Activated T-helper 1 cell treated with anti-CD3 and anti-CD28 coated beads, Interleukin-2, amount 50 U/mL, for 16 hours (primary cell): ENCODE measurements around the gene BEST3.
"Not testable (repeated sequence)": the region's sequence is repeated elsewhere in the genome, so short reads cannot be mapped to it uniquely, and the experiment has no call there.

ENCODE experiments used
- DNase-seq, 2 donors: peaks; one replicate each; pipeline ENCODE4 v3.0.0-alpha.2; 2020; ENCODE audit warnings: low read depth in 1 of 2, low spot score in 1 of 2

The BEST3 gene

DNA sequence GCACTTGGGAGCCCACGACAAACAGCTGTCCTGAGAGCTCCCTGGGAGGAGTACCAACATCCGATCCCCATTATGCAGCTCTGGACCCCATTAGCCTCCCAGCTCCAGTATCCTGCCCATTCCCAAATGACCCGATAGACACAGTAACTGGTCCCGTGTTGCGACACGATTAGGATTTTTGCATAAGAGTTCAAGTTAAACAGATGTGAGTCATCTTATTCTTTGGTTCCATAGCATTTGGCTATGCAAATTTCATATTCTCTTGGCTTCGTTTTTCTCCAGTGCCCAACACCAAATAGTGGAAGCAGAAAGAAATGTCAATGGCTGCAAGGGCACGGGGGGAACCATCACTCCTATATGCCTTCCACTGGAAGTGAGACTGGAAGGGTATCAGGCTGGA lies 45.4 kb downstream of the BEST3 start:
- no peak for DNase-seq

DNA sequence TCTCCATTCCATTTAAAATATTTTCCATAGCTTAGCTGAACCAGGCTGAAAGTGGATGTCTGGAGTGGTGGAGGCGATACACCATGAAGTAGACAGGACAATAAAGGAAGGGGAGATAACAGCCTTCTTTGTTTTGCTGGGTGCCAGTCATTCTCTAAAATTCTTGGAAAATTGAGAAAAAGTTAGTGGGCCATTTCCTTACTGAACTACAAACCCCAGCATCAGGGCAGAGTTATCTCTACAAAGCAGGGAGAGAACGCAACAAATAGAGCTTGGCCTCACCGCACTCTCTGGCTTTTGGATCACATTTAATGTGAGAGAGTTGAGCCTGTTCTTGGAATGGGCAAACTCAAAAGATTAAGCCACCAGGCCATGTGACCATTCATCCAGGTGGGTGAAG lies 47.2 kb downstream of the BEST3 start:
- no peak for DNase-seq

DNA sequence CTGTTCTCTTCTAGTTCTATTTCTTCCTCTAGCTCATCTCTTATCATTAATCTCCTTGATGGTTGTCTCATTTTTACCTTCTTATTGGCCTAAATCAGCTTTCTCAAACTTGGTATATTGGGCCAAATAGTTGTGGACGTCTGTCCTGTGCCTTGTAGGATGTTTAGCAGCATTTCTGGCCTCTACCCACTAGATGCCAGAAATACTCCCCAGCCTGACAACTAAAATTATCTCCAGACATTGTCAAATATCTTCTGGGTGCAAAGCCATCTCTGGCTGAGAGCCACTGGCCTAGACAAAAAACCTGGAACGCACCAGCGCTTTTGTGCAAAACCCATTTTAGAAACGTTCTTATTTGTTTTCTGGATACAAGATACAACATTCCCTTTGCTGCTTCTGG lies 49.6 kb downstream of the BEST3 start:
- no peak for DNase-seq

DNA sequence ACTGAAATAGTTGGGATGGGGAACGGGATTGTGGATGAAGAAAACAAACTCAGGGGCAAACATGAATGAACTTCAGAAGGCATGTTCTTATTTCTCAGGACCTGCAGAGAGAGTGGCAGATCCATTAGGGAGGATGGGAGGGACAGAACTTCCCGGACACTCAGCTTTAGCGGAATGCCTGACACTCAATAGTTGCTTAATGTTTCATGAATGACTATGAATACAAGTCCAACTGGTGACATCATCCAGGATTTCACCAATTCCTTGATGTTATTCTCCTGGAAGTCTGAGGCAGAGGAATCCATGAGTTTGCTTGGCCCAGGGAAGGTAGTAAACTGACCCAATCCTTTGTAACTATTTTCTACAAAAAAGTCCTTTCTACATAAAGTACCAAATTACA lies 50.6 kb downstream of the BEST3 start:
- DNase-seq = no peak

DNA sequence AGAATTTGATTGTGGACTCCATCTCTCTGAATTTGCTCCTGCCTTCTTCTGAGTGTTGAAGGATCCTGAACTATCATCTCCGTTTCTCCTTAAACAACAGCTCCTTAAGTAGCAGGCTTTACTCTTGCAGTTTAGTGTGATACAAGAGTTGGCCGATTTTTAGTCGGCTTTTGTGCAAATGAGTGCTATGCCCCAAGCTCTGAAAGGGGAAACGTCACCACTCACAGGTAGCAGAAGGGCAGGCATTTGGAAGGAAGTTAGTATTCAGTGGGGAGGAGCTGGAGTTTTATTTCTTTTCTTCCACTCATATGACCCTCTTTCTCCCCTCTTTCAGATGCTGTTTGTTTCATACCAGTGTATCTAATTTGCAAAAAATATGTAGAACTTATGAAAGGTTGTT lies 51.9 kb downstream of the BEST3 start:
- no peak for DNase-seq

DNA sequence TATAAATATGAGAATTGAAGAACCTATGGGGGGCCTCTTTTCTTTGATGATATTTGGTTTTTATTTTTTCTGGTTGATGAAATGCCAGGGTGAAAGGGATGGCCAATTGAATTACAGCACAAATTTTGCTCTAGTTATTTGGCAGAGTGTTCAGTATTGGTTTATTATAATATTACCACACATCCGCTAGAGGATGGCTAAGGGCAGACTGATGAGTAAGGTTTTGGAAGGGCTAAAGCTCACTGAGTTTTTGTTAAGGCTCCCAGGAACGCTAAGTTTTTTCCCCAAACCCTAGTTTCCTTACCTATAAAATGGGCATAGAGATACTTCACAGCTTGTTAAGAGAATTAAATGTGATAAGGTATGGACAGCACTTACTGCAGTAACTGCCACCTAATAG lies 54.1 kb downstream of the BEST3 start:
- DNase-seq = no peak

DNA sequence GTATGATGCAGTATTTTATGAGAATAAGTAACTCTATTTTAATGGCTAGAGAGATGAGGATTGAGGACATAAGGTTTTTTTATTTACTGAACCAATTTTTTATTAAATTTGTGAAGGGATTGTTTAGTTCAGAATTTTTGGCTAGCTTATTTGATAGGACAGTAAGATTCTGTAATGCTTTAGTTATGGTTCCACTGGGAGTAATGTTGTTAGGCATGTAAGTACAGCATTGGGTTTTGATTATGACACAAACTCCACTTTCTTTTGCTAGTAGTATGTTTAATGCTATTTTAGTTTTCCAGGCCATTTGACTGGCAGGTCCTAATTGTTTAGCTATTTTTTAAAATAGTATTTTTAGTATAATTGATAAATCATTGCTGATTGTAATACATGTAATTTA lies 54.6 kb downstream of the BEST3 start:
- DNase-seq = no peak

DNA sequence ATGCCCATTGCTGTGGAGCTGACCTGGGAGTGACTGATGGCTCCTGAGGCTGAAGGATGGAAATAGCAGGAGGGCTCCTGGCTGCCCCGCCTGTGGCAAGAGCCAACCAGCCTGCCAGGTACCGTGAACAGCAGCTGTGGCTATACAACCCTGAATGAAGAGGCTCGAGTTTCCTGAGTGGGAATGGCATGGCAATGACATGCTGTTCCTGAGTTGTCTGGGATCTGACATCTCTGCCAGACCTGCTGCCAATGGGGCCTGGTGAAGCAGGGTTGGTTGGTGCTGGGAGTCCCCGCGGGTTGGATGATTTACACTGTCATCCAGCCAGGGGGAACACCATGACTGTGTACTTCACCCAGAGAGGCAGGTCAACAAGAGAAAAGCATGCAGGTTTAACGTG lies 56.6 kb downstream of the BEST3 start:
- no peak for DNase-seq

DNA sequence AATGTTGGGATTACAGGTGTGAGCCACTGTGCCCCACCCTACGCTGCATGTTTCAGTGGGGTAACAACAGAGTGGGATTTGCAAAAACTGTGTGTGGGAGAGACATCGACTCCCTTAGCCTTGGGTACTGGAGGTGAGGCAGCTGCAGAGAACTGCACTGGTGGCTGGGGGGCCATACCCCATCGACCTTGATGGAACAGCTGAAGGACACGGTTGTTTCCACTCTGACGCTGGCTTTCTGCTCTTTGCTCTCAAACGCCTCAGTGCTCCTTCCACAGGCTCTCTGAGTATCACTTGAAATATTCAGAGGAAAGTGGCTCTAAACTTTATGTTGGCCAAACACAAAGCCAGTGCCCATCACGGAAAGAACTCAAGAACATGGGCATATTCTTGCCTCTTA lies 57.6 kb downstream of the BEST3 start:
- no peak for DNase-seq

DNA sequence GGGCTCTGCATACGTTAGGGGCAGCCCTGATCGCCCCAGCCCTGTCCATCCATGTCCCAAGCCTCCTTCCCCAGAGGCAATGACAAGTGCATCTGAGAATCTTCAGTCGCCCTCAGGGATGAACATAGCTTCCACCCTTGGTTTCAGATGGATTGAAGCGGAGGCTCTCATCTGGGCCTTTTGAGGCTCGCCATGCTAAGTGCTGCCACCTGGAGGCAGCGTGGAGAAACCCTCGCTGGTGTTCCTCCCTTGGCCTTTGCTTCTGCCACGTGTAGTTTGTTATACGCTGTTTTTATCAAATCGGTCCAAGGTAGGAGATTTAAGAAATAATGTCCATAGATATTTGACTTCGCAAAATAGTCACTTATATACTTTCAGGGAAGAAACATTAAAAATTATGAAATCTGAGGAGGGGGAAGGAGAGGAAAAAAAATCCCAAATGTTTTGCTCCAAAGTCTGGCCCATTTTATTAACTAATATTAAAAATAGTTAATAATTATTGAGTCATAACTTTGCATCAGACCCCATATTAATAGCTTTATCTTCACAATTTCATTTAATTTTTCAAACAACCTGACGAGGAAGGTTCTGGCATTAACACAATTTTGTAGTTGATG lies 59.6 kb downstream of the BEST3 start:
- peak; percentile 13 to 27 for DNase-seq

DNA sequence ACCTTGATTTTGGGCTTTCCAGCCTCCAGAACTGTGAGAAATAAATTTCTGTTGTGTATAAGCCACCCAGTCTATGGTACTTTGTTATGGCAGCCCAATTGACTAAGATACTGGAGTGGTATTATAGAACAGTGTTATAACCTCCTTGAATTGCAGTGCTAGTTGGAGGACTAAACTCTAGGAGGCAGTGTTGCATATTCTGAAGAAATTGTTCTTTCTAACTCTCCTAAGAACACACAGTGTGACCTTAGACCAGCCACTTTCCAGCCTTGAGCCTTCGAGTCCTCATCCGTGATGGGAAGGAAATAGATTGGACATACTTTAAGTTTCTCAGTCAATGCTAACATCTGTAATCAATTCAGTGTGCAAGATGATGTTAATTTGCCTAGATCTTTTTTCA lies 66.0 kb downstream of the BEST3 start:
- DNase-seq = no peak

DNA sequence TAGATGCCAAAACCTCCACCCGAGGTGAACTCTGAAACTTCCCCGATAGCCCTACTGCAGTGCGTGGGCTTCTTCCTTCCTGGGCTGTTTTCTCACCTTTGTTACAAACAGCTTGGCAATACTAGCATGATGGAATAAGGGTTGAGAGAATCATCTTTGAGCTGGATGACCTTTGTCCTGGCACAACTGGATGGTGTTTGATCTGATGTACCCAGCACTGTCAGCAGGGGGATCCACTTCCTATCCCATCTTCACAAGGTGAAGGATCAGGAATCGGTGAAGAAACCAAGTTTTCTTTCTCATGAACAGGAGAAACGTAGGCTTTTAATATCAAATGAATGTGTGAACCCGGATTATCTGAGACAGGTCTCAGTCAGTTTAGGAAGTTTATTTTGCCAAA lies 68.9 kb downstream of the BEST3 start:
- DNase-seq = no peak

DNA sequence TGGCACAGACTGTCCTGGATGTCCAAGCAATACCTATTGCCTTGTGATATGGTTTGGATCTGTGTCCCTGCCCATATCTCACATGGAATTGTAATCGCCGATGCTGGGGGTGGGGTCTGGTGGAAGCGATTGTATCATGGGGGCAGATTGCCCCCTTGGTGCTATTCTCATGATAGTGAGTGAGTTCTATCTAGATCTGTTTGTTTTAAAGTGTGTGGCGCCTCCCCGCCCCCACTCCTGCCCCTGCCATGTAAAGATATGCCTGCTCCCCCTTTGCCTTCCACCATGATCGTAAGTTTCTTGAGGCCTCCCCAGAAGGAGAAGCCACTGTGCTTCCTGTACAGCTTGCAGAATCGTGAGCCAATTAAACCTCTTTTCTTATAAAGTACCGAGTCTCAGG lies 71.6 kb downstream of the BEST3 start:
- DNase-seq = no peak

DNA sequence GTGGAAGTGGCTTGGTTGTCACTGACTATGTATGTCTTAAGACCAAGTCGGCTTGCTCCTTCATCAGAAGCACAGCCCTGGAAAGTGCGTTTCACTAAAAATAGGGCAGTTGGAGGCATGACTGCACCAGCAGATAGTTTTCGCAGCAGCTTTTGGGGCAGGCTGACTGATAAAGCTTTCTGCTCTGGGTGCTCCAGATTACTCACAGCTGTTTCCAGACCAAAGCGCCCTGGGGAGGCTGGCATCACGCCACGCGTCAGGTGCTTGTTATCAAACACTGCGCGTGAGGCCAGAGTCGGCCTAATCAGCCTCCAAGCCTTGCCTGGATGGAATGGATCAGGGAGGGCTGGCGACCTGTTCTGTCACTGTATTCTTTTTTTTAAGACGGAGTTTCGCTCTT lies 75.1 kb downstream of the BEST3 start:
- no peak for DNase-seq

DNA sequence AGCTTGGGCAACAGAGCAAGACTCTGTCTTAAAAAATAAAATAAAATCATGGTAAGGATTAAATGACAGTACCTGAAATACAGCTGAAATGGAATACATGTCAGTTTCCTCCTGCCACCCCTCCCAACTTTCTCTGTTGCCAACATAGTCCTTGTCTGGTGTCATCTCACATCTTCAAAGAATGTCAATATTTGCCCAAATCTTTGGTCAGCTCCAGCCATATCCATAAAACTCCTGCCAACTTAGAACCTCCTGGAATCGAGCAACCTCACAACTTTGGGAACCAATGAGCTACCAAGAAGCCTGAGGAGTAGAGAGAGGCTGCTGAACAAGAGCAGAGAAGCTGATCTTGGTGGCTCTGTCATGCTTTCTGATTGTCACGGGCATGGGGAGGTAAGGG lies 77.6 kb downstream of the BEST3 start:
- no peak for DNase-seq

DNA sequence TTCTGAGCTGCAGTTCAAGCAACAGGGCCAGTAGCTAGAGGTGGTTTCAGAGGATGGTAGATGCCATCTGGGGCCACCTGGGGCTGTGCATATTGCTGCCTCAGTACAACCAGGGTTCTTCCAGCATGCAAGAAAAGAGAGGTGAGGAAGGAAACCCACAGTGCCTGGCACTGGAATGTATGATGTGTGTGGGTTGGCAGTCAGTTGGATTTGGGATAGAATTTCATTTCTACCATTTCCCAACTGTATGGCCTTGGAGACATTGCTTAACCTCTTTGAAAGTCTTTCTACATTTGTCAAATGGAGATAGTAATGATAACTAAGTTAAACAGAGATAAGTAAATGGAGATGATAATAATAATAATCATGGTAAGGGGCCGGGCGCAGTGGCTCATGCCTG lies 78.2 kb downstream of the BEST3 start:
- no peak for DNase-seq

DNA sequence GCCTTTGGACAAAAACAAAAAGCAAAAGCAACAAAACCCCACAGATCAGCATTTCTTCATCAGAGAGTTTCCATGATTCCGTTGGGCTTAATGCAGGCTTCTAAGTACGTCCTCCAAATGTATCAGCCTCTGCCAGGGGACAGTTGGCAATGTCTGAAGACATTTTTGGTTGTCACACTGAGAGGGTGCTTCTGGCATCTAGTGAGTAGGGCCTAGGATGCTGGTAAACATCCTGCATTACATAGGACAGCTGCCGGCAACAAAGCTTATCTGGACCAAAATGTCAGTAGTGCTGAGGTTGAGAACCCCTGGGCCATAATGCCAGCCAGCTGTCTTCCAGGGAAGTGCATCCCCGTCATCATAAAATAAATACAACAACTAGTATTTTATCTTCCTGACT lies 79.0 kb downstream of the BEST3 start:
- no peak for DNase-seq

DNA sequence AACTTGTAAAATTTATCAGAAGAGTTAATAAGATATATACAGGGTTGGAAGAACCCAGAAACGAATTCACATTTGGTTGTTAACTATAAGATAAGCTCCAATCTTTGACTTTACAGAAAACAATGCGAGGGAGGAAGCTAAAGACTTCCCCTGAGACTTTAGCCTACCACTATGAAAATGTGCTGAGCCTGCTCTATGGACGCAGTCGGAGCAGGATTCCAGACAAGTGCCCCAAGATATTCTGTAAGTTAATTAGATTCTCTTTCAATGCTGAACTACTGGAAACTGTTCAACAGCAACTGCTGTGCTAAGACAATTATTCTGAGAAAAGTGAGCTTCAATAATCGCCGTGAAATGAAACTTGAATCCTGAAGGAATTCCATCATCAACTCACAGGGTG lies 80.1 kb downstream of the BEST3 start:
- DNase-seq = no peak

DNA sequence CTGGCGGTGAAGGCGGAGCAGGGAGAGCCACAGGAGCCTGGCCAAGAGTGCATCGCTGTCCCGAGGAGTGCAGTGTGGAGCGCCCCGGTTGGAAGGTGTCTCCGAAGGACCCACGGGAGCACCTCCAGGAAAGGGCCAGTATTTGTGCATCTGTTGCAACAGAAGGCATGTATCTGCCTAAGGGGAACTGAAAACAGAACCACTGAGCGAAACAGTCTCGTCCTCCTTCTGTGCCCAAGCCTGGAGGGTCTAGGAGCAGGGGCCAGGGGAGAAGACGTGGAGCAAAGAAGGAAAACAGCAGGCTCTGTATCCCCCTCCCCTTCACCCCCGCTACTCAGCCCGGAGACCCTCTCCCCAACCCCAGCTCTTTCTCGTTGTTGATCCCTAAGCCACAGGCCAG lies 83.1 kb downstream of the BEST3 start:
- DNase-seq = no peak

DNA sequence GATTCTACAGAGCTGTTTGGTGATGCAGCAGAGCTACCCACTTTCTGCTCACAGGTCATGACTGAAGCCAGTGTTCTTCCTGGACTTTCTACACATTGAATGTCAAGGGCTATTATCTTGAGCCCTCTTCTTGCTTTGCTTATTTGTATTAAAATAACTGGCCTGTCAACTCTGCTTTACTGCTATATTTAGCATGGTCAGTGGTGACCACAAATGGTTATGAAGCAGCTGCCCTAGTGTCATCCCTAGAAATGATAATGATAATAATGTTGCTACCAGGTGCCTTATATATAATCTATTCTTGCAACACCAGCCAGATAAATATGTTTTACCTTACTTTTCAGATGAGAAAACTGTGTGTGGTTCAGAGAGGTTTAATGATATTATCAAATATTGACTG lies 85.8 kb downstream of the BEST3 start:
- DNase-seq = no peak

DNA sequence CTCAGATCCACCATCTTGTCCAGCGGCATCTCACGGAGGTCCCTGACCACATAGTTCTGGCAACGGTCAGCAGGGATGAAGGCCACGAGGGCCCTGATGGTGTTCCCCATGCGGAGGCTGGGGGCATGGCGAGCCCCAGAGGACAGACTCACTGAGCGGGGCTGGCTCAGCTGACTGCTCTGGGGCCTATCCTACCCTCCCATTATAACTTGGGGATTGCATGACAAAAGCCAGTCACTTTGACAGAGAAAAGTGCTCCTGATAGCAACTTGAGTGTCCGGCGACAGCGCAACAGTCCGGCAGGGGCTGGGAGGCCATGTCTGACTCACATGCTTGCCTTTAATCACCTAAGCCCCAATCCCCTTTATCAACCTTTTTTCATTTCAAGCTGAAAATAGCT lies 88.4 kb downstream of the BEST3 start, which contains the start of gene LRRC10:
Gene LRRC10, minus strand, starts transcription at position 179 of the 400 bp plus-strand sequence. Its CDS starts 69 bp downstream, at position 110.
- DNase-seq = no peak

DNA sequence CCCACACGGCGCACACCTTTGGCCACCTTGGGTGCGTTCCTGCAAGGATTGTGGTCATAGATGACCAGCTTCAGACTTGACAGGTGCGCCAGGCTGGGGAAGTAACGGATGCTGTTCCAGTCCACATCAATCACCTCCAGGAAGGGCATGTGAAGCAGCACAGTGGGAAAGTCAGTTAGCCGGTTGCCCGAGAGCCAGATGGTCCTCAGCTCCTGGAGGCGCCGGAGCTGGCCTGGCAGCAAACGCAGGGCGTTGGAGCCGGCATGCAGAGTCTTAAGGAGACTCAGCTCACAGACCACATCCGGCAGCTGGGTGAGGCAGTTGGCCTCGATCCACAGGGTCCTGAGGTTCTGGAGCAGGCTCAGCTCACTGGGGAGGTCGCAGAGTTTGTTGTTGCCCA lies 89.0 kb downstream of the BEST3 start:
- DNase-seq = no peak

DNA sequence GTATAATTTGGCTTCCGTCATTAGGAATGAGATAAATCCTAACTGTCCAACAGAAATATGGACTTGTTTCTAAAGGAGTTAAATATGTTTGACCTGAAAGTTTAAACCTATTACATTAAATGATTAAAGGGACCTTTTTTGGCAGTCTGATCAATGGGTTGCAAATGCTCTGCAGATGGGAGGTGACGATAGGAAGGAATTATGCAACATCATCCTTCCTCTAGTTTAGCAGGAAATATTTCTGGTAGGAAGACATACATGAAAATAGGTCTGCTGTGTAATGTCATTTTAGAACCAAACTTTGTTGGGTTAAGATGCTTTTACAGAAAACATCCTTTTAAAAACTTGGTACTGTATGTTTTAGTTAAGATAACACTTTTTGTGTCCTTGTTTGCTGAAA lies 91.0 kb downstream of the BEST3 start:
- no peak for DNase-seq

DNA sequence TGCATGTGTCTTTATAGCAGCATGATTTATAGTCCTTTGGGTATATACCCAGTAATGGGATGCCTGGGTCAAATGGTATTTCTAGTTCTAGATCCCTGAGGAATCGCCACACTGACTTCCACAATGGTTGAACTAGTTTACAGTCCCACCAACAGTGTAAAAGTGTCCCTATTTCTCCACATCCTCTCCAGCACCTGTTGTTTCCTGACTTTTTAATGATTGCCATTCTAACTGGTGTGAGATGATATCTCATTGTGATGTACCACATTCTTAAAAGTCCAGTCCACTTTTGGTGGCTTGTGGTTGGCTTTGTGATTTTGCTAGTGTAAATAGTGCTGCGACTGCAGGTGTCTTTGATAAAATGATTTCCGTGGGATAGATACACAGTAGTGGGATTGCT lies 94.8 kb downstream of the BEST3 start:
- DNase-seq = not testable (repeated sequence)
